Ishikawa (cell line): Measurements from ENCODE around the gene DPYD.

Source experiments
- CEBPB ChIP-seq: IDR thresholded peaks from 2 replicates; pipeline ENCODE4 v1.6.1; 2012
- CREB1 ChIP-seq: IDR thresholded peaks from 2 replicates; pipeline ENCODE4 v1.6.1; 2012; ENCODE audit warnings: low read depth
- EGR1 ChIP-seq: IDR thresholded peaks from 2 replicates; pipeline ENCODE4 v1.6.1; 2012
- EP300 ChIP-seq: IDR thresholded peaks from 2 replicates; pipeline ENCODE4 v1.6.1; 2012; ENCODE audit warnings: borderline replicate concordance
- FOXM1 ChIP-seq: IDR thresholded peaks from 2 replicates; pipeline ENCODE4 v1.6.1; 2012; ENCODE audit warnings: low read depth, borderline replicate concordance
- MAX ChIP-seq: IDR thresholded peaks from 2 replicates; pipeline ENCODE4 v1.6.1; 2012
- NFIC ChIP-seq: IDR thresholded peaks from 2 replicates; pipeline ENCODE4 v1.6.1; 2012
- RAD21 ChIP-seq: IDR thresholded peaks from 2 replicates; pipeline ENCODE4 v1.6.1; 2012; ENCODE audit warnings: low read depth
- REST ChIP-seq: IDR thresholded peaks from 2 replicates; pipeline ENCODE4 v1.6.1; 2012; ENCODE audit warnings: low read depth, mild to moderate bottlenecking
- TAF1 ChIP-seq: IDR thresholded peaks from 2 replicates; pipeline ENCODE4 v1.6.1; 2012; ENCODE audit warnings: low read depth, mild to moderate bottlenecking
- TCF12 ChIP-seq: IDR thresholded peaks from 2 replicates; pipeline ENCODE4 v1.6.1; 2012; ENCODE audit warnings: low read depth
- TEAD4 ChIP-seq: IDR thresholded peaks from 2 replicates; pipeline ENCODE4 v1.6.1; 2012
- YY1 ChIP-seq: IDR thresholded peaks from 2 replicates; pipeline ENCODE4 v1.6.1; 2012; ENCODE audit warnings: low read depth
- ZBTB7A ChIP-seq: IDR thresholded peaks from 2 replicates; pipeline ENCODE4 v1.6.1; 2012; ENCODE audit warnings: low read depth

GRCh38 chr1:97877307-97877706, 43.5 kb downstream of the DPYD start:
- no peak for TF ChIP-seq EP300
- TF ChIP-seq FOXM1, result no peak
- no peak for TF ChIP-seq TAF1
- no peak for TF ChIP-seq MAX
- no peak for TF ChIP-seq RAD21
- TF ChIP-seq CREB1, result no peak
- TF ChIP-seq YY1, result no peak
- no peak for TF ChIP-seq CEBPB
- TF ChIP-seq NFIC, result no peak
- TF ChIP-seq TCF12, result no peak
- no peak for TF ChIP-seq REST
- no peak for TF ChIP-seq EGR1
- no peak for TF ChIP-seq ZBTB7A
- no peak for TF ChIP-seq TEAD4
